GM19324 (cell line): Measurements from ENCODE around the gene SCPEP1.
A peak's percentile ranks its signal among the peaks of the same experiment; 100 is the strongest.

ENCODE experiments used
- ATAC-seq: cut with Tn5 transposase; IDR thresholded peaks from one replicate; pipeline ENCODE4 v1.9.1; 2021; ENCODE audit warnings: mild to moderate bottlenecking, moderate library complexity; ENCODE audit not compliant: unreplicated experiment, low FRiP score

Gene SCPEP1

DNA sequence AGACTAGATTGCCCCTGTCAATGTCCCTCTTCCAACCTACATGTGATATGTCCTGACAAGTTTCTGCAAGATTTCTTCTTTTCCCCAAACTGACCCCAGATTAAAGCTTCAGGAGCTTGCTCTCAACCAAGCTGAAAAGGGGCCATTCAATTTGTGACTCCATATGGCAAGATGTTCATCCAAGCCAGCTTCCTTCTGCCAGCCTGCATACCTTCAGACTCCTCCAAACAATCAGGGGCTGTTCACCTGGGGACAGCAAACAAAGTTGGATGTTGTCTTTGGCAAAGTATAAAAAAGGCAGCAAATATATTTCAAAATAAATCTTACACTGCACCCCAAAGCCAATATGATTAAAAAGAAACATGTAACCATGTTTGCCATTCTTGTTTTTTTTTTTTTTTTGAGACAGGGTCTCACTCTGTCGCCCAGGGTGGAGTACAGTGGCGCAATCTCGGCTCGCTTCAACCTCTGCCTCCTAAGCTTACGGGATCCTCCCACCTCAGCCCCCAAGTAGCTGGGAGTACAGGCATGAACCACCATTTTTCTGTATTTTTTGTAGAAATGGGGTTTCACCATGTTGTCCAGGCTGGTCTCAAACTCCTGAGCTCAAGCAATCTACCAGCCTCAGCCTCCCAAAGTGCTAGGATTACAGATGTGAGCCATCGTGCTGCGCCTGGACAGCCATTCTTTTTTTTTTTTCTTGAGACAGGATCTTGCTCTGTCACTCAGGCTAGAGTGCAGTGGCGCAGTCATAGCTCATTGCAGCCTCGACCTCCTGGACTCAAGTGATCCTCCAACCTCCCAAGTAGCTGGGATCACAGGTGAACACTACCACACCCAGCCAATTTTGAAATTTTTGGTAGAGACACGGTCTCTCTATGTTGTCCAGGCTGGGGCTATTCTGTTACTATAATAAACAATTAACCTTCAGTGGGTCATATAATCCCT is 57.1 kb downstream of the SCPEP1 start:
- no peak for ATAC-seq

DNA sequence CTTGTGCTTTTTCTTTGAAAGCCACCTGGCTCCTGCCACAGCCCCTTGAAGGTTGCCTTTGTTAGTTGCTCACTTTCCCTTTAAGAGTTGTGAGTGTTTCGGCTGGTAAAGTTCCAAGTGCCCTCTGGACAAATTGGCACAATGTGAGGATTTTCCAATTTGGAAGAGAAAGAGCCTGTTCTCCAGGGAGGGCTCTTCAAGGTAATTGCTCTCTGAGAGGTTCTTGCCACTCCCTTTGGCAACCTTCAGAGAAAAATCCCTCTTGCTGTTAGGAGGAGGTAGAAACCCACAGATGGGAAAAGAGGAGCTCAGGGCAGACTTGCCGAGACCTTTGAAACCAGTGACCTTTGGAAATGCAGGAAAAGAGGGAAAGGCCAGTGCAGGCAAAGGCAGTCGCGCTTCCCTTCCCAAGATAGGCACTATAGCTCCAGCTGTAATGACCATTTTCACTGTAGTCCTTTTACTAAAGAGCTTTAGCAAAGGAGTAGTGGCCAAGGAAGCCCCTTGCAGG is 58.1 kb downstream of the SCPEP1 start:
- no peak for ATAC-seq

DNA sequence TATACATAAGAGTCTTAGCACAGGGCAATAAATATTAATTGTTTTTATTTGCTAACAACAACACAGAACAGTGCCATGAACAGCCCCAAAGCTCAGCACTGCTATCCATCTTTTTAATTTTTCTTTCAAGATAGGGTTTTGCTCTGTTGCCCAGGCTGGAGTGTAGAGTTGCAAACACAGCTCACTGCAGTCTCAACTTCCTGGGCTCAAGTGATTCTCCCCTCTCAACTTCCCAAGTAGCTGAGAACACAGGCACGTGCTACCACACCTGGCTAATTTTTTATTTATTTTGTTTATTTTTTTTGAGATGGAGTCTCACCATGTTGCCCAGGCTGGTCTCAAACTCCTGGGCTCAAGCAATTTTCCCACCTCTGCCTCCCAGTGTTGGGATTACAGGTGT is 59.5 kb downstream of the SCPEP1 start:
- ATAC-seq, result no peak

DNA sequence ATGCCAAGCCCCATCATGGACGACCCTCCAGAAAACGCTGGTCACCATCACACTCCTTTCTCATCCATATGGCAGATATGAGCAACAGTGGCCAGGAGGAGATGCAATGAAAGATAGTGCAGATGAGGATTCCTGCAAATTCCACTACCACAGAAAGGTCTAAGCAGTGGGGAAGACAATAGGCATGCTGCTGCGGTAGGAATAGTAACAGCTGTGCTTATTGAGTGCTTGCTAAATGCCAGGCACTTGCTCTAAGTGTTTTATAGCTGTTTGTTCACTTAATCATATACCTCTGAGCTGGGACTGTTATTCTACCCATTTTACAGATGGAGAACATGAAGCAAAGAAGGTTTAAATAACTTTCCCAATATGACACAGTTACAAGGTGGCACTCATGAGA is 60.6 kb downstream of the SCPEP1 start:
- no peak for ATAC-seq

DNA sequence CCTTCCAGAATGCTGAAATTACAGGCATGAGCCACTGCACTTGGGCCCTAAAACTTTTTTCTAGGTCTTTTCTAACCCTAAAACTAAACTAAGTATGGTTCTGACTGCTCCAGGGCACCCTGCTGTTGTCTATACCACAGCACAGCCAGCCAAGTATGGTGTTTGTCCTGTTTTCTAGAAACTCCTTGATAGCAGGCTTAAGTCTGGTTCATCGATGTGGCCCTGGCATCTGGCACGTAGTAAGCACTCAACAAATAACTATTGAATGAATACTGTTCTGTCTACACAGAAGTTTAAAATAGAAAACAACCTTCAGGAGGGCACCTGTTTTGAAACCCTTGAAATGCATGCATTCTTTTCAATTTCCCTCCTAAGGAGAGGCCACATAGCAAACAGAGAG is 62.6 kb downstream of the SCPEP1 start:
- no peak for ATAC-seq

DNA sequence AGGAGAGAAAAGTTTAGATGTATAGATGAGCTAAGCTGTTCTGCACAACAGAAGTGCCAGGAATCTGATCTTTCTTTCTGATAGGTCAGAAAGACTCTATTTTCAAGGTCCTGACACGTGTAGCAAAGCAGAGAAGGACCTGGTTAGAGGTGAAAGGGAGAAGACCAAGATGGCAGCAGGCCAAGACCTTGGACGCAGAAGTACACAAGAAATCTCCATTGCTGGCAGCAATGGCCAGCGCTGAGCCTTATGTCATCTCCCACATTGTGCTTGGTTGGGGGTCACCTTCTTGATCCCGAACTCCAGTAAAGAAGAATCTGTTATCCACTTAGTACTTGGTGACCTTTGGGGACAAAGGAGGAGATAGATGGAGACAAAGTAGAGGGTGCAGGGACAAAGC is 65.3 kb downstream of the SCPEP1 start:
- ATAC-seq, result no peak

DNA sequence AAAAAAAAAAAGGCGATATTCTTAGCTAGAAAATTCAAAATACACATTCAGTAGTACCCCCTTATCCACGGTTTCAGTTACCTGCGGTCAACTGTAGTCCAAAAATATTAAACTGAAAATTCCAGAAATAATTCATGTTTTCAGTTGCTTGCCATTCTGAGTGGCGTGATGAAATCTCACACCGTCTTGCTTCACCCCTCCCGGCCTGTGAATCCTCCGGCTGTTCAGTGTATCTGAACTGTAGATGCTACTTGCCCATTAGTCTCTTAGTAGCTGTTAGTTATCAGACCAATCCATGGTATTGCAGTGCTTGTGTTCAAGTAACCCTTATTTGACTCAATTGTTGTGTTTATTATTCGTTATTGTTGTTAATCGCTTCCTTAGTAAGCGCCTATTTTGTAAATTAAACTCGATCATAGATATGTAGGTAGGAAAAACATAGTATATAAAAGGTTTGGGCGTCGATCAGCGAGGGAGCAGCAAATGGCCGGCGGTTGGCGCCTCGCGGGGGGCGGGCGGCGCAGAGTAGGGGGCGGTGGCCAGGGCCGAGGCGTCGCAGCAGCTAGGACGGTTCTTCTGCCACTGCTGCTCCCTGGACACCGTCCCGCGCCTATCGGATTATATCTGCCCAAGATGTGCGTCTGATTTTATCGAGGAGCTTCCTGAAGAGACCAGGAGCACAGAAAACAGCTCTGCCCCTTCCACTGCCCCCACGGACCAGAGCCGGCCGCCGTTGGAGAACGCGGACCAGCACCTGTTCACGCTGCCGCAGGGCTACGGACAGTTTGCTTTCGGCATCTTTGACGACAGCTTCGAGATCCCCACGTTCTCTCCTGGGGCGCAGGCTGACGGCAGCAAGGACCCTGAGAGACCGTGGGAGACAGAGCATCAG is 67.3 kb downstream of the SCPEP1 start:
- ATAC-seq, result no peak

DNA sequence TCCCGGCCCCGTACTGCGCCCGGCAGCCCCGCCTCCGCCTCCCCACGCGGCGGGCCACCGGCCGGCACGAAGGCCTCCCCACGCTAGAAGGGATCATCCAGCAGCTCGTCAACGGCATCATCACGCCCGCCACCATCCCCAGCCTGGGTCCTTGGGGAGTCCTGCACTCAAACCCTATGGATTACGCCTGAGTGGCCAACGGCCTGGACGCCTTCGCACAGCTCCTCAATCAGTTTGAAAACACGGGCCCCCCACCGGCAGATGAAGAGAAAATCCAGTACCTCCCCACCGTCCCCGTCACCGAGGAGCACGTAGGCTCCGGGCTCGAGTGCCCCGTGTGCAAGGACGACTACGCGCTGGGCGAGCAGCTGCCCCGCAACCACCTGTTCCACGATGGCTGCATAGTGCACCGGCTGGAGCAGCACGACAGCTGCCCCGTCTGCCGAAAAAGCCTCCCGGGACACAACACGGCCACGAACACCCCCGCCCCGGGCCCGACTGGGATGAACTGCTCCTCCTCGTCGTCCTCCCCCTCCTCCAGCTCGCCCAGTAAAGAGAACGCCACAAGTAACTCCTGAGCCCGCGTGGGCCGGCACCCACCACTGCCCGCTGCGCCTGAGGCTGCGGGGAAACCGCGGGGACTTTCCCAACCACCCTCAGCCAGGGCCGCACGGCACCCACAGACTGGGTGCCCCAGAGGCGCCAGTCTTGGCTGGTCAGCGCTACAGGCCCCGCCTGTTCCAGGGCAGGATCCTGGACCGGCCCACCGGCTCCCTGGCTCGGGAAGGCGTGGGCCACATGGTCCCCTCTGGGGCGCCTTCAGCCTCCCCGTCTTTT is 68.2 kb downstream of the SCPEP1 start:
- peak; percentile 59 for ATAC-seq

DNA sequence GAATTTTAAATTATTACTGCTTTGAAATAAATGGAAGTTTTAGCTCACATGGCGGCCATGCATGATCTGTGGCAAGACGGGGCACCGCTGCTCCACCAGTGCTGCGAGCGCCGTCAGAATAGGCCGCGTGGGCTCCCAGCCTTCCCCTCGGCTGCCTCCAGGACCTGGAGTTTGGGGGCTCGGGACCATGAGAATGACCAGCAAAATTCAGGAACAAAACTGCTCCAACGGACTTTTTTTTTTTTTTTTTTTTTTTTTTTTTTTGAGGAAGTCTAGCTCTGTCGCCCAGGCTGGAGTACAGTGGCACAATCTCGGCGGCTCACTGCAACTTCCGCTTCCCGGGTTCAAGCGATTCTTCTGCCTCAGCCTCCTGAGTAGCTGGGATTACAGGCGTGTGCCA is 68.8 kb downstream of the SCPEP1 start:
- ATAC-seq, result no peak

DNA sequence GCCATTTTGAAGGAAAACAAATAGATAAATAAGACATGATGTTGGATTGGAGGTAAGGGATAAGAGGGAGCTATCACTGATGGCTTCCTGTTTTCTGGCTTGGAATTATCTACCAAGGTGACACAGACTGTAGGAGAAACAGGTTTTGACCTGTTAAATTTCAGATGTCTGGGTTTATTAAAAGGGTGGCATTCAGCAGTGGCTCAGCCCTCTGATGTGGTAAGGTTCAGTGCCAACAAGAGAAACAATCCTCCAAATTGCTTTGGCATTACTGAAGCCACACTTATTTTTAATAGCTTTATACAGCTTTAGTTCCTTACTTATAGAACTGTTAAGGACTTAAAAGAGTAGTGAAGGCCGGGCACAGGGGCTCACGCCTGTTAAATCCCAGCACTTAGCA is 70.2 kb downstream of the SCPEP1 start:
- ATAC-seq, result no peak

DNA sequence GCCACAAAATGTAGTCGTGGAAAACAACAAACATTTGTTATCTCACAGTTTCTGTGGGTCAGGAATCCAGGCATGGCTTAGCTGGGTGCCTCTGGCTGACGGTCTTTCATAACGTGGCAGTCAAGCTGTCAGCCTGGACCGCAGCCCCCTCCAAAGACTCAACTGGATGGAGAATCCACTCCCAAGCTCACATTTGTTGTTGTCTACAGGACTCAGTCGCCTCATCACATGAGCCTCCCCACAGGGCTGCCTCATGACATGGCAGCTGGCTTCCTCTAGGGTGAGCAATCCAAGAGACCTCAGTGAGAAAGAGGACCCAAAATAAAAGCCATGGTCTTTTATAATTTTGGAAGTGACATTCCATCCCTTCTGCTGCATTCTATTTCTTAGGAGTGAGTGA is 72.4 kb downstream of the SCPEP1 start:
- no peak for ATAC-seq

DNA sequence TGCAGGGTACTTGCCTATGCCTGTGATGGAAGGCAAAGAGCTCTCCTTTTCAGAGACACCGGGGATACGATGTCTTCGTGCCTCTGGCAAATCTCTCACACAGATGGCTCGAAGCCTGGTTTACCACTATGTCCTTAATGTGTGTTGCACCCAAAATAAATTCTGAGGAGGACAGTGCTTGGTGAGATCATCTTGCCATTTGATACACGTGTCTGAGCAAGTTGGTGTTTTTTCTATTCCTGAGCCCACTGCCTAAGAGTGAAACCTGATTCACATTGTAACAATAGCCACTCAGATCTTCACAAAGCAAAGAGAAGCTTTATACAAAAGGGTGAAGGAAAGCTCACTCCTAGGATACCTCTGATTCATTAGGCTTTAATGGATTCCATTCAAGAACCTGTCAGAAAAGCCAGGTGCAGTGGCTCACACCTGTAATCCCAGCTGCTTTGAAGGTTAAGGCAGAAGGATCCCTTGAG is 74.0 kb downstream of the SCPEP1 start:
- no peak for ATAC-seq
